ENCODE data around the gene ADGRL4.
"Not testable (repeated sequence)": the region's sequence is repeated elsewhere in the genome, so short reads cannot be mapped to it uniquely, and the experiment has no call there.

The ADGRL4 gene

GRCh38 chr1:78892260-78892840, 114.2 kb downstream of the ADGRL4 start:
- no peak for TF ChIP-seq CTCF (conservative IDR thresholded peaks at IDR 0.05; ENCODE audit: low read depth, low read length)
- H3K4me3 ChIP-seq (ENCODE audit: low read depth, low read length): no peak overlapping the region
- peak; percentile 37 for DNase-seq (ENCODE audit: low read depth)

DNA sequence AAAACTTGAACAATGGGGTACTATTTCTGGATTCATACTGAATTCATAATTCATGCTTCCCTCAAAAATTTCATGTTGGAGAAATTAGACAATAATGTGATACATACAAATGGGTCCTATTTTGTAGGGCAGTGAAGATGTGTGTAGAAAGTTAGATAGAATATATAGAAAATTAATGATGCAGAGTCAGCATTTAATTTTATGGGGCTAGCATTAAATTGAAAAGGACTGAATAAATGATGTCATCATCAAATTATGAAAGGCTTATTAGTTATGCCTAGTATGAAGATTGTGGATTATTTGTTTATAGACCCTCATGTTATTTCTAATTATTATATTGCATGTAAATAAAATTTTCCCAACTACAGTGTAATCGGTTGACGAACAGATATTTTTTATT, 119.1 kb downstream of the ADGRL4 start:
- no peak for DNase-seq (ENCODE audit: low read depth)
- no peak for TF ChIP-seq CTCF (conservative IDR thresholded peaks at IDR 0.05; ENCODE audit: low read depth, low read length)
- H3K4me3 ChIP-seq (ENCODE audit: low read depth, low read length): no peak overlapping the region

DNA sequence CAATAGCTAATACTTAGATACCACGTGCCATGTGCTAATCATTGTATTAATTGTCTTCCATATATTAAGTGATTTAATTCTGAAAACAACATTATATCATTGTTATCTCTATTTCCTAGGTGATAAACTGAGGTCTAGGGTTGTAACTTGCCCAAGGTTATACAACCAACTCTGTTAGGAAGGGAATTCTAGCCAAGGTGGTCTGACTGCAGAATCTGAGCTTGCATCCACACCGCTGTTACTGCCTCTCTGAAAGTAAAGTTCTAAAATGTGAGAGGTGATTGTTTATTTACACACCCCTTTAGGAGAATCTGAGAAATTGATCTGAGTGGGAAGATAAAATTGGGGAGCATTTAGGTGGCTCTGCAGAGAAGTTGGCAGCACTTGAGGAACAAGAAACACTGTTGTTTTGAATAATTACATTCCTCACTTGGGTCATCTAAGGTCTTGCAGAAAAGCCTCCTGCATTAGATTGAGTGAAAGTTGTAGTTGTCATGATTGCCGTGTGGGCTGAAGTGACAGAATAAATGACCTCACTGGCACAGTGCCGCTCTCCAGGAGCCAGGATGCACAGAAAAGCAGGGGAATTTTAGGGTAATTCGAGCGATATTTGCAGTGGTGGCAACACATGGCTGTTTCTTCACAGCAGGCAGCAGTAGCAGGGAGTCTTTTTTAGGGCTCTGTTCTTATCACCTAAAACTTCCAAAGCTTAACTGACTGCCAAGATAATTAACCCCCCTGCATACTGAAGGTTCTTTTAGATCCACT, 121.7 kb downstream of the ADGRL4 start:
- no peak for TF ChIP-seq CTCF (conservative IDR thresholded peaks at IDR 0.05; ENCODE audit: low read depth, low read length)
- DNase-seq (ENCODE audit: low read depth): peak; percentile 35
- no peak overlapping the region for H3K4me3 ChIP-seq (ENCODE audit: low read depth, low read length)

DNA sequence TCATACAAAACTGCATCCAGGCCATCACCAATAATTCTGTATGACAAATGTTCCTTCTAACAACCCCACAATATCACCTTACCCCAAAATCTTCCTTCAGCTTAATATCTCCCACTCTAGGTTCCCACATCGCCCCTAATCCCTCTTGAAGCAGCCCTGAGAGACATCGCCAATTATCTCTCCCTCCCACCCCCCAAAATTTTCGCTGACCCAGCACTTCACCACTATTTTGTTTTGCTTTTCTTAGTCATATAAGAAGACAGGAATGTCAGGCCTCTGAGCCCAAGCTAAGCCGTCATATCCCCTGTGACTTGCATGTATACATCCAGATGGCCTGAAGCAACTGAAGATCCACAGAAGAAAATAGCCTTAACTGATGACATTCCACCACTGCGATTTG, 126.3 kb downstream of the ADGRL4 start:
- no peak overlapping the region for H3K4me3 ChIP-seq (ENCODE audit: low read depth, low read length)
- DNase-seq (ENCODE audit: low read depth): no peak
- TF ChIP-seq CTCF (conservative IDR thresholded peaks at IDR 0.05; ENCODE audit: low read depth, low read length): no peak

GRCh38 chr1:78875986-78876385, 130.5 kb downstream of the ADGRL4 start:
- H3K4me3 ChIP-seq (ENCODE audit: low read depth, low read length): not testable (repeated sequence)
- DNase-seq (ENCODE audit: low read depth): peak; percentile 18

DNA sequence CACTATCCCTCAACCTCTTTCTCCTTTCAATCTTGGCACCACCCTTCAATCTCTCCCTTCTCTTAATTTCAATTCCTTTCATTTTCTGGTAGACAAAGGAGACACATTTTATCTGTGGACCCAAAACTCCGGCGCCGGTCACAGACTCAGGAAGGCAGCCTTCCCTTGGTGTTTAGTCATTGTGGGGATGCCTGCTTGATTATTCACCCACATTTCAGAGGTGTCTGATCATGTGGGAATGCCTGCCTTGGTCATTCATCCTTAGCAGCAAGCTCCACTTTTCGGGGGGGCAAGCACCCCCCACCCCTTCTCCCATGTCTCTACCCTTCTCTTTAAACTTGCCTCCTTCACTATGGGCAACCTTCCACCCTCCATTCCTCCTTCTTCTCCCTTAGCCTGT, 133.7 kb downstream of the ADGRL4 start:
- DNase-seq (ENCODE audit: low read depth): peak; percentile 60
- H3K4me3 ChIP-seq (ENCODE audit: low read depth, low read length): not testable (repeated sequence)

DNA sequence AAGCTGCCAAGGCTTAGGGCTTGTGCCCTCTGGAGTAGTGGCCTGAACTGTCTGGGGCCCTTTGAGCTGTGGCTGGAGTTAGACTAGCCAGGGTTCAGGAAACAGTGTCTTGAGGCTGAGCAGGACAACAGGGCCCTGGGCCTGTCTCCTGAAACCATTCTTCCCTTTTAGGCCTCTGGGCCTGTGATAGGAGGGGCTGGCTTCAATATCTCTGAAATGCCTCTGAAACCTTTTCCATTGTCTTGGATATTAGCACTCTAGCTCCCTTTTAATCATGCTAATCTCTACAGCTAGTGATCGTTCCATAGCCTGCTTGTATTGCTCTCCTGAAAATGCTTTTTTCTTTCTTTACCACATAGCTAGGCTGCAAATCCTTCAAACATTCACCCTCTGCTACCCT, 135.3 kb downstream of the ADGRL4 start:
- no peak for DNase-seq (ENCODE audit: low read depth)
- TF ChIP-seq CTCF (conservative IDR thresholded peaks at IDR 0.05; ENCODE audit: low read depth, low read length): no peak
- no peak overlapping the region for H3K4me3 ChIP-seq (ENCODE audit: low read depth, low read length)

DNA sequence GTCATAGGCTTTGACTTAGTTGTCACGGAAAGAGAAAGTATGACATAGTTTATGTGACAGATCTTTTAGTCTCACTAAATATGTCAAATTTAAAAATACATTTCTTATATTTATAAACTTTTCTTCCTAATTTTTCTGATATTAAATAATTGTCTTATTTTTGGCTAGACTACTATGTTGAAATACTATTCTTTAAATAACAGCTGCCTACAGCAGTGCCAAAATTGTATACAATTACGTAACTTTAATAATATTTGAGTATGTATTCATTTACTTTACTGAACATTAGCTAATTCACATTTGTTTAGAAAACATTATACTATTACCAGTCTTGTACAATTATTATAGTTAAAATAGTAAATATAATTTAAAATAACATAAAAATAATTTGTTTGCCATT, 137.4 kb downstream of the ADGRL4 start:
- no peak overlapping the region for H3K4me3 ChIP-seq (ENCODE audit: low read depth, low read length)
- TF ChIP-seq CTCF (conservative IDR thresholded peaks at IDR 0.05; ENCODE audit: low read depth, low read length): no peak

More for the DNA sequence above, 137.4 kb downstream of the ADGRL4 start:
- DNase-seq (ENCODE audit: low read depth): no peak
